Measurements from ENCODE around the gene AP2A1.

AP2A1 gene

DNA sequence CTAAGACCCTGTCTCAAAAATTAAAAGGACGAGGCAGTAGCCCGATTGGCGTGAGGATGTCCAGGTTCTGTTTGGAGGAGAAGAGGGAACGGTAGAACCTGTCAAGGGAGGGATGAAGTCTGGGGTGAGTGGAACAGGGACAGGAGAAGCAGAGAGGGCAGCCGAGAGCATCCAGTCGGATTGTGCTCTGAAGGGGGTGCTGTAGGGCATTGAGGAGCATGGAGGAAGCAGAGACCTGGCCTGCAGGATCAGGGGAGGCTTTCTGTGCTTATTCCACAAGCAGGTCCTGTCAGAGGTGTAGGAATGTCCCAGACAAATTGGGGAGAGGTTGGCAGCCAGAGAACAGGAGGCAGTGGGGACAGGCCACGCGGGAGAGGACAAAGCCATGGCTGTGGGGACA is 14.1 kb downstream of the AP2A1 start:
- no peak for ATAC-seq
- TF ChIP-seq, protein P1, sequence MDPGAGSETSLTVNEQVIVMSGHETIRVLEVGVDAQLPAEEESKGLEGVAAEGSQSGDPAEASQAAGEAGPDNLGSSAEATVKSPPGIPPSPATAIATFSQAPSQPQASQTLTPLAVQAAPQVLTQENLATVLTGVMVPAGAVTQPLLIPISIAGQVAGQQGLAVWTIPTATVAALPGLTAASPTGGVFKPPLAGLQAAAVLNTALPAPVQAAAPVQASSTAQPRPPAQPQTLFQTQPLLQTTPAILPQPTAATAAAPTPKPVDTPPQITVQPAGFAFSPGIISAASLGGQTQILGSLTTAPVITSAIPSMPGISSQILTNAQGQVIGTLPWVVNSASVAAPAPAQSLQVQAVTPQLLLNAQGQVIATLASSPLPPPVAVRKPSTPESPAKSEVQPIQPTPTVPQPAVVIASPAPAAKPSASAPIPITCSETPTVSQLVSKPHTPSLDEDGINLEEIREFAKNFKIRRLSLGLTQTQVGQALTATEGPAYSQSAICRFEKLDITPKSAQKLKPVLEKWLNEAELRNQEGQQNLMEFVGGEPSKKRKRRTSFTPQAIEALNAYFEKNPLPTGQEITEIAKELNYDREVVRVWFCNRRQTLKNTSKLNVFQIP (CRISPR knock-in tag; IDR thresholded peaks at IDR 0.05; ENCODE audit: borderline replicate concordance, low read depth) = no peak
- TF ChIP-seq SNAI2 (CRISPR knock-in tag; IDR thresholded peaks at IDR 0.05) = no peak
- no peak for TF ChIP-seq ZFP30 (CRISPR knock-in tag; IDR thresholded peaks at IDR 0.05)
- no peak for TF ChIP-seq ZC3H10 (CRISPR knock-in tag; IDR thresholded peaks at IDR 0.05)
- TF ChIP-seq, protein P2, sequence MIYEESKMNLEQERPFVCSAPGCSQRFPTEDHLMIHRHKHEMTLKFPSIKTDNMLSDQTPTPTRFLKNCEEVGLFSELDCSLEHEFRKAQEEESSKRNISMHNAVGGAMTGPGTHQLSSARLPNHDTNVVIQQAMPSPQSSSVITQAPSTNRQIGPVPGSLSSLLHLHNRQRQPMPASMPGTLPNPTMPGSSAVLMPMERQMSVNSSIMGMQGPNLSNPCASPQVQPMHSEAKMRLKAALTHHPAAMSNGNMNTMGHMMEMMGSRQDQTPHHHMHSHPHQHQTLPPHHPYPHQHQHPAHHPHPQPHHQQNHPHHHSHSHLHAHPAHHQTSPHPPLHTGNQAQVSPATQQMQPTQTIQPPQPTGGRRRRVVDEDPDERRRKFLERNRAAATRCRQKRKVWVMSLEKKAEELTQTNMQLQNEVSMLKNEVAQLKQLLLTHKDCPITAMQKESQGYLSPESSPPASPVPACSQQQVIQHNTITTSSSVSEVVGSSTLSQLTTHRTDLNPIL (CRISPR knock-in tag; IDR thresholded peaks at IDR 0.05; ENCODE audit: low read depth) = no peak
- no peak for TF ChIP-seq RARB (CRISPR knock-in tag; IDR thresholded peaks at IDR 0.05)
- TF ChIP-seq ARNTL (CRISPR knock-in tag; IDR thresholded peaks at IDR 0.05; ENCODE audit: borderline replicate concordance, low read depth) = no peak
- no peak for TF ChIP-seq PPARA (CRISPR knock-in tag; IDR thresholded peaks at IDR 0.05; ENCODE audit: borderline replicate concordance)

DNA sequence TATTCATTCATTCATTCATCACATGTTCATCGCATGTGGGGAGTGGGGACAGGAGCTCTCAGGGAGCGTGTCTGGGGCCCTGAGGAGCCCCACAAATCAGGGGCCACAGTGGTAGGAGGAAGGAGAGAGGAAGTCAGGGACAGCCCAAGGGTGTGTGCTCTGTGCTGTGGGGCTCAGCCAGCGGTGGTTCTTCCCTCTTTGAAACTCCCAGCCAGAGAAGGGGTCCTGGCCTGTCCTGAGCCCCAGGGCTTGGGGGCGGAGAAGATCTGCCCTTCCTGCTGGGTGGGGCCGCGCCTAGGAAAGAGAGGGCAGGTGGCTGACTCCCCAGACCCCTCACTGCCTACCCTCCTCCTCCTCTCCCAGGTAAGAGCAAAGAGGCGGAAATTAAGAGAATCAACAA is 14.6 kb downstream of the AP2A1 start:
- TF ChIP-seq, protein P3, sequence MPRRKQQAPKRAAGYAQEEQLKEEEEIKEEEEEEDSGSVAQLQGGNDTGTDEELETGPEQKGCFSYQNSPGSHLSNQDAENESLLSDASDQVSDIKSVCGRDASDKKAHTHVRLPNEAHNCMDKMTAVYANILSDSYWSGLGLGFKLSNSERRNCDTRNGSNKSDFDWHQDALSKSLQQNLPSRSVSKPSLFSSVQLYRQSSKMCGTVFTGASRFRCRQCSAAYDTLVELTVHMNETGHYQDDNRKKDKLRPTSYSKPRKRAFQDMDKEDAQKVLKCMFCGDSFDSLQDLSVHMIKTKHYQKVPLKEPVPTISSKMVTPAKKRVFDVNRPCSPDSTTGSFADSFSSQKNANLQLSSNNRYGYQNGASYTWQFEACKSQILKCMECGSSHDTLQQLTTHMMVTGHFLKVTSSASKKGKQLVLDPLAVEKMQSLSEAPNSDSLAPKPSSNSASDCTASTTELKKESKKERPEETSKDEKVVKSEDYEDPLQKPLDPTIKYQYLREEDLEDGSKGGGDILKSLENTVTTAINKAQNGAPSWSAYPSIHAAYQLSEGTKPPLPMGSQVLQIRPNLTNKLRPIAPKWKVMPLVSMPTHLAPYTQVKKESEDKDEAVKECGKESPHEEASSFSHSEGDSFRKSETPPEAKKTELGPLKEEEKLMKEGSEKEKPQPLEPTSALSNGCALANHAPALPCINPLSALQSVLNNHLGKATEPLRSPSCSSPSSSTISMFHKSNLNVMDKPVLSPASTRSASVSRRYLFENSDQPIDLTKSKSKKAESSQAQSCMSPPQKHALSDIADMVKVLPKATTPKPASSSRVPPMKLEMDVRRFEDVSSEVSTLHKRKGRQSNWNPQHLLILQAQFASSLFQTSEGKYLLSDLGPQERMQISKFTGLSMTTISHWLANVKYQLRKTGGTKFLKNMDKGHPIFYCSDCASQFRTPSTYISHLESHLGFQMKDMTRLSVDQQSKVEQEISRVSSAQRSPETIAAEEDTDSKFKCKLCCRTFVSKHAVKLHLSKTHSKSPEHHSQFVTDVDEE (CRISPR knock-in tag; IDR thresholded peaks at IDR 0.05) = no peak
- TF ChIP-seq, protein P4, sequence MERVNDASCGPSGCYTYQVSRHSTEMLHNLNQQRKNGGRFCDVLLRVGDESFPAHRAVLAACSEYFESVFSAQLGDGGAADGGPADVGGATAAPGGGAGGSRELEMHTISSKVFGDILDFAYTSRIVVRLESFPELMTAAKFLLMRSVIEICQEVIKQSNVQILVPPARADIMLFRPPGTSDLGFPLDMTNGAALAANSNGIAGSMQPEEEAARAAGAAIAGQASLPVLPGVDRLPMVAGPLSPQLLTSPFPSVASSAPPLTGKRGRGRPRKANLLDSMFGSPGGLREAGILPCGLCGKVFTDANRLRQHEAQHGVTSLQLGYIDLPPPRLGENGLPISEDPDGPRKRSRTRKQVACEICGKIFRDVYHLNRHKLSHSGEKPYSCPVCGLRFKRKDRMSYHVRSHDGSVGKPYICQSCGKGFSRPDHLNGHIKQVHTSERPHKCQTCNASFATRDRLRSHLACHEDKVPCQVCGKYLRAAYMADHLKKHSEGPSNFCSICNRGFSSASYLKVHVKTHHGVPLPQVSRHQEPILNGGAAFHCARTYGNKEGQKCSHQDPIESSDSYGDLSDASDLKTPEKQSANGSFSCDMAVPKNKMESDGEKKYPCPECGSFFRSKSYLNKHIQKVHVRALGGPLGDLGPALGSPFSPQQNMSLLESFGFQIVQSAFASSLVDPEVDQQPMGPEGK (CRISPR knock-in tag; IDR thresholded peaks at IDR 0.05; ENCODE audit: borderline replicate concordance) = no peak
- no peak for TF ChIP-seq BACH2 (CRISPR knock-in tag; IDR thresholded peaks at IDR 0.05; ENCODE audit: borderline replicate concordance)
- TF ChIP-seq TCF4 (CRISPR knock-in tag; IDR thresholded peaks at IDR 0.05; ENCODE audit: borderline replicate concordance) = no peak
- TF ChIP-seq, protein P5, sequence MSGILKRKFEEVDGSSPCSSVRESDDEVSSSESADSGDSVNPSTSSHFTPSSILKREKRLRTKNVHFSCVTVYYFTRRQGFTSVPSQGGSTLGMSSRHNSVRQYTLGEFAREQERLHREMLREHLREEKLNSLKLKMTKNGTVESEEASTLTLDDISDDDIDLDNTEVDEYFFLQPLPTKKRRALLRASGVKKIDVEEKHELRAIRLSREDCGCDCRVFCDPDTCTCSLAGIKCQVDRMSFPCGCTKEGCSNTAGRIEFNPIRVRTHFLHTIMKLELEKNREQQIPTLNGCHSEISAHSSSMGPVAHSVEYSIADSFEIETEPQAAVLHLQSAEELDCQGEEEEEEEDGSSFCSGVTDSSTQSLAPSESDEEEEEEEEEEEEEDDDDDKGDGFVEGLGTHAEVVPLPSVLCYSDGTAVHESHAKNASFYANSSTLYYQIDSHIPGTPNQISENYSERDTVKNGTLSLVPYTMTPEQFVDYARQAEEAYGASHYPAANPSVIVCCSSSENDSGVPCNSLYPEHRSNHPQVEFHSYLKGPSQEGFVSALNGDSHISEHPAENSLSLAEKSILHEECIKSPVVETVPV (CRISPR knock-in tag; IDR thresholded peaks at IDR 0.05) = no peak
- no peak for TF ChIP-seq OSR1 (CRISPR knock-in tag; IDR thresholded peaks at IDR 0.05)
- no peak for TF ChIP-seq PPARA (CRISPR knock-in tag; IDR thresholded peaks at IDR 0.05; ENCODE audit: borderline replicate concordance)
- TF ChIP-seq ZNF70 (CRISPR knock-in tag; IDR thresholded peaks at IDR 0.05) = no peak
- no peak for TF ChIP-seq ZC3H10 (CRISPR knock-in tag; IDR thresholded peaks at IDR 0.05)
- no peak for TF ChIP-seq ZFP30 (CRISPR knock-in tag; IDR thresholded peaks at IDR 0.05)
- TF ChIP-seq, protein P2 (CRISPR knock-in tag; IDR thresholded peaks at IDR 0.05; ENCODE audit: low read depth) = no peak
- no peak for TF ChIP-seq SNAI2 (CRISPR knock-in tag; IDR thresholded peaks at IDR 0.05)
- no peak for ATAC-seq

DNA sequence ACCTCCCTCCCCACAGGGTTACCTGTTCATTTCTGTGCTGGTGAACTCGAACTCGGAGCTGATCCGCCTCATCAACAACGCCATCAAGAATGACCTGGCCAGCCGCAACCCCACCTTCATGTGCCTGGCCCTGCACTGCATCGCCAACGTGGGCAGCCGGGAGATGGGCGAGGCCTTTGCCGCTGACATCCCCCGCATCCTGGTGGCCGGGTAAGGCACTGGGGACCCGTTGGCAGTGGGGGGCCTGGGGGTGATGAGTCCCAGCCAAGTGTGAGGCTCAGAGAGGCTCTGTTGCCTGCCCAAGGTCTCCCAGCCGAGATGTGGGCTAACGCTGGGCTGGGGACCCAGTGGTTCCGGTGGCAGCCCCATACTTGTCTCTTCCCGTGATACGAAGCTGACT is 15.7 kb downstream of the AP2A1 start:
- ATAC-seq = no peak
- TF ChIP-seq GLIS3 (CRISPR knock-in tag; IDR thresholded peaks at IDR 0.05) (no peak), BACH2 (CRISPR knock-in tag; IDR thresholded peaks at IDR 0.05; ENCODE audit: borderline replicate concordance) (no peak), TCF4 (CRISPR knock-in tag; IDR thresholded peaks at IDR 0.05; ENCODE audit: borderline replicate concordance) (no peak), ZNF565 (CRISPR knock-in tag; conservative IDR thresholded peaks at IDR 0.05; ENCODE audit: low read depth) (no peak), ESRRG (CRISPR knock-in tag; IDR thresholded peaks at IDR 0.05) (no peak), ZNF70 (CRISPR knock-in tag; IDR thresholded peaks at IDR 0.05) (no peak), RARB (CRISPR knock-in tag; IDR thresholded peaks at IDR 0.05) (no peak), ZNF8 (CRISPR knock-in tag; IDR thresholded peaks at IDR 0.05) (no peak), ZC3H10 (CRISPR knock-in tag; IDR thresholded peaks at IDR 0.05) (no peak), SNAI2 (CRISPR knock-in tag; IDR thresholded peaks at IDR 0.05) (no peak), PPARA (CRISPR knock-in tag; IDR thresholded peaks at IDR 0.05; ENCODE audit: borderline replicate concordance) (no peak), ISL1 (CRISPR knock-in tag; IDR thresholded peaks at IDR 0.05) (no peak)
- TF ChIP-seq, protein P4 (CRISPR knock-in tag; IDR thresholded peaks at IDR 0.05; ENCODE audit: borderline replicate concordance) = no peak
- TF ChIP-seq, protein P5 (CRISPR knock-in tag; IDR thresholded peaks at IDR 0.05) = no peak

Data from SK-N-SH treated with all-trans-retinoic acid at 6 μM for 48 hours (cell line).